MCF 10A (cell line): Measurements from ENCODE around the gene PPP6R2. TPM values are rescaled to one million over a fixed set of nuclear protein-coding genes. Genes with fewer than 3 reads are reported as not detected.

ENCODE experiments used
- BruUV-seq: library from RNA; stranded (reverse); fragments of 400-500 nt; replicated peaks from 2 replicates; lab custom pipeline; 2021; lab: Mats Ljungman, UMichigan
- CTCF ChIA-PET: fragments of 300-600 bp; sonication (Branson Sonifier 250); formaldehyde crosslinking; extraction: SDS; loops from one replicate; lab custom pipeline; 2021; ENCODE audit warnings: antibody characterized with exemption, inconsistent platforms; lab: Yijun Ruan, JAX
- POLR2A ChIA-PET: fragments of 300-600, 350-650 bp; sonication (Branson Sonifier 250); formaldehyde crosslinking; extraction: SDS; loops from one replicate; lab custom pipeline; 2020; ENCODE audit warnings: antibody characterized with exemption, inconsistent platforms; lab: Yijun Ruan, JAX
- DNase-seq: peaks from one replicate; pipeline ENCODE4 v3.0.0-alpha.2; 2018; ENCODE audit not compliant: unreplicated experiment
- H3K27ac Mint-ChIP-seq: one replicate; pipeline ENCODE4 v1.8.0; 2022; ENCODE audit warnings: mild to moderate bottlenecking, low read depth, mixed read lengths; ENCODE audit not compliant: unreplicated experiment
- H3K27me3 Mint-ChIP-seq: one replicate; pipeline ENCODE4 v1.8.0; 2022; ENCODE audit warnings: mixed read lengths; ENCODE audit not compliant: insufficient read depth, unreplicated experiment
- H3K36me3 Mint-ChIP-seq: one replicate; pipeline ENCODE4 v1.8.0; 2022; ENCODE audit warnings: mild to moderate bottlenecking, moderate library complexity, mixed read lengths; ENCODE audit not compliant: insufficient read depth, unreplicated experiment
- H3K4me1 Mint-ChIP-seq: one replicate; pipeline ENCODE4 v1.8.0; 2022; ENCODE audit warnings: mixed read lengths; ENCODE audit not compliant: insufficient read depth, unreplicated experiment
- H3K4me3 Mint-ChIP-seq: one replicate; pipeline ENCODE4 v1.8.0; 2022; ENCODE audit warnings: mild to moderate bottlenecking, moderate library complexity, mixed read lengths; ENCODE audit not compliant: unreplicated experiment
- H3K9me3 Mint-ChIP-seq: one replicate; pipeline ENCODE4 v1.8.0; 2022; ENCODE audit warnings: mixed read lengths; ENCODE audit not compliant: unreplicated experiment
- intact Hi-C: fragments of 100-400 bp; cut with micrococcal nuclease; formaldehyde crosslinking; loops from 2 replicates; pipeline ENCODE4 v1.14.1; 2022
- total RNA-seq: library from RNA; stranded (reverse); gene quantifications from 2 replicates; pipeline ENCODE4 v1.2.3, GENCODE V29; 2022
- TF ChIP-seq, protein P1 (sequence below): fragments of 200-600 bp; IDR thresholded peaks from one replicate; pipeline ENCODE4 v1.8.0; 2022; ENCODE audit warnings: antibody characterized with exemption, mild to moderate bottlenecking; ENCODE audit not compliant: unreplicated experiment

PPP6R2 gene
- total RNA-seq, 1 experiment from 2014 or later, result 30.1 TPM

DNA sequence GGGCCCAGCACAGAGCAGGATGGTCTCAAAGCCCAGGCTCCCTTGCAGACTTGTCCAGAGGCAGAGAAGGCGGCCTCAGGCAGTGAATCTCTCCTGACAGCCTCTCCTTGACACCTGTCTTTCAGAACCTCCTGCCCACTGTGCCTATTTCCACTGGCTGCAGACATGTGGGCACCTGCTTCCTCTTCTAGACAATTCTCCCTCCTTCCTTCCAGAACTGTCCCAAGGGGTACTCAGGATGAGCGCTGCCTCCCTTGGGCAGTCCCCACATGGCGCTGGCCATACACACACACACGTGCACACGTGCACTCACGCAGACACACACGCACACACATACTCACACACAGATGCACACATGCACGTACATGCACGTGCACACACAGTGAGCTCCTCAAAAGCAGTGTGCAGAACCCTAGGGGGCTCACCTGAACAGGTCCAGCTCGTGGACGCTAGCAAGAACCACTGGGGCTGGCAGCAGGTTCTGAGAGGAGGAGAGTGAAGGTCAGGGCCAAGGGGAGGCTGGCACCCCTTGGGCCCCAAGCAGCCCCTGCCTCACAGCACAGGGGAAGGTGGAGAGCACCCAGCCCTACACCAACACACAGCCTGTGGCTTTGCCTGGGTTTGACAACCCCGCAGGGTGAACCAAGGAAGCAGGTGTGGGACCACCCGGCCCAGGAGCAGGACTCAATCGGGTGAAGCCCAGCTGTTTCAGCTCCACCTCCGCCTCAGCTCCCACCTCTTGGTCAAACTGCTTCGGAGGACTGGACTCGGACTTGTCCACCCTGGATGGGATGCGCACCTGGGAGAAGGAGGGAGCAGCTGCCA, 27.6 kb upstream of the PPP6R2 start:
- TF ChIP-seq, protein P1, sequence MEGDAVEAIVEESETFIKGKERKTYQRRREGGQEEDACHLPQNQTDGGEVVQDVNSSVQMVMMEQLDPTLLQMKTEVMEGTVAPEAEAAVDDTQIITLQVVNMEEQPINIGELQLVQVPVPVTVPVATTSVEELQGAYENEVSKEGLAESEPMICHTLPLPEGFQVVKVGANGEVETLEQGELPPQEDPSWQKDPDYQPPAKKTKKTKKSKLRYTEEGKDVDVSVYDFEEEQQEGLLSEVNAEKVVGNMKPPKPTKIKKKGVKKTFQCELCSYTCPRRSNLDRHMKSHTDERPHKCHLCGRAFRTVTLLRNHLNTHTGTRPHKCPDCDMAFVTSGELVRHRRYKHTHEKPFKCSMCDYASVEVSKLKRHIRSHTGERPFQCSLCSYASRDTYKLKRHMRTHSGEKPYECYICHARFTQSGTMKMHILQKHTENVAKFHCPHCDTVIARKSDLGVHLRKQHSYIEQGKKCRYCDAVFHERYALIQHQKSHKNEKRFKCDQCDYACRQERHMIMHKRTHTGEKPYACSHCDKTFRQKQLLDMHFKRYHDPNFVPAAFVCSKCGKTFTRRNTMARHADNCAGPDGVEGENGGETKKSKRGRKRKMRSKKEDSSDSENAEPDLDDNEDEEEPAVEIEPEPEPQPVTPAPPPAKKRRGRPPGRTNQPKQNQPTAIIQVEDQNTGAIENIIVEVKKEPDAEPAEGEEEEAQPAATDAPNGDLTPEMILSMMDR, result no peak
- H3K27ac Mint-ChIP-seq, result no peak overlapping the region
- peaks cover 6% of the 10 kb centered on the region for H3K4me1 Mint-ChIP-seq
- no TSS peak for BruUV-seq
- no peaks in the 10 kb centered on the region for H3K27me3 Mint-ChIP-seq
- ChIA-PET CTCF (interaction anchor here (0.8 to 1.6 kb wide), 3 partner anchors 8 to 11 kb away, joined by 3 to 4 read pairs (median 3); no protein-coding TSS in a partner anchor), POLR2A (interaction anchor here (1.4 kb wide), 1 partner anchor 11 kb away, joined by 4 read pairs; the partner anchor contains the start of gene DENND6B)
- no peaks in the 10 kb centered on the region for H3K9me3 Mint-ChIP-seq
- no peak for DNase-seq
- no peaks in the 10 kb centered on the region for H3K36me3 Mint-ChIP-seq
- no peak overlapping the region for H3K4me3 Mint-ChIP-seq
- intact Hi-C loops, result no loop called here

DNA sequence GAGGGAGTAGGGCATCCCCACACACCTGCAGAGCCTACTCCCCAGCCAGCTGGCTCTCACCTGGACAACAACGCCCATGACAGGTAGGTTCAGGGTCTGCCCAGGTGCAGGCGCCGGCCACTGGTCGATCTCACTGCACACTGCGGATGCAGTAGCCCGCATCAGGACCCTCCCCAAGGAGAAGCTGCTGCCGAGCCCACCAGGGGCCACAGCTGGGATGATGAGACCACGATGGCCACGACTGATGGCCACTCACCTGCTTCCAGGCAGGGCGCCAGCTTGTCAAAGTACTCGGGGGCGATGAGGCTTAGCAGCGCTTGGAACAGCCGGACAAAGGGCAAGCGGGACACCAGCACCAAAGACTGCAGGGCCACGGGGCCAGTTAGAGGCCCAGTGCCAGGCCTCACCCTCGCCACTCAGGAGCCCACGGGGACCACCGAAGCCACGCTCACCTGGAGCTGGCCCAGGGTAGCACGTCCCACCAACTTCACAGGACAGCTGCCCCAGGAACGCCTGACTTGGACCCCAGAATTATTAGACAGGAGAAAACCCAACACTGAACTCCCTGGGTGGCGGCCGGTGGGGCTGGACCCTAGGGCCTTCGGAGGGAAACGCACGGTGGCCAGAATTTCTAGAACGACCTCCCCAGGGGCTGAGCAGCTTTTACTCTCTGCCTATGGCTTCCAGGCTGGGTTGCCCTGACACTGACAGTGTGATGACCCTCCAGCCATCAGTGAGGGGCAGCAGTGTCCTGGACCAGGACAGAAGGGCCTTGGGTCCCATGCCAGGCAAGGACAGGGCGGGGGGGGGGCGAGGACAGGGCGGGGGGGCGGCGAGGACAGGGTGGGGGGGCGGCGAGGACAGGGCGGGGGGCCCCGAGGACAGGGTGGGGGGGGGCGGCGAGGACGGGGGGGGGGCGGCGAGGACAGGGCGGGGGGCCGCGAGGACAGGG, 26.7 kb upstream of the PPP6R2 start:
- Mint-ChIP-seq H3K4me3 (no peak overlapping the region), H3K27me3 (no peaks in the 10 kb centered on the region), H3K27ac (no peak overlapping the region), H3K36me3 (no peaks in the 10 kb centered on the region), H3K9me3 (no peaks in the 10 kb centered on the region), H3K4me1 (peaks cover 6% of the 10 kb centered on the region)
- no peak for DNase-seq
- TF ChIP-seq, protein P1, result no peak
- ChIA-PET CTCF (interaction anchor here (0.6 to 1.1 kb wide), 5 partner anchors 8 to 182 kb away, joined by 3 to 4 read pairs (median 4); no protein-coding TSS in a partner anchor), POLR2A (no interaction called here)
- no TSS peak for BruUV-seq
- intact Hi-C loops, result no loop called here

DNA sequence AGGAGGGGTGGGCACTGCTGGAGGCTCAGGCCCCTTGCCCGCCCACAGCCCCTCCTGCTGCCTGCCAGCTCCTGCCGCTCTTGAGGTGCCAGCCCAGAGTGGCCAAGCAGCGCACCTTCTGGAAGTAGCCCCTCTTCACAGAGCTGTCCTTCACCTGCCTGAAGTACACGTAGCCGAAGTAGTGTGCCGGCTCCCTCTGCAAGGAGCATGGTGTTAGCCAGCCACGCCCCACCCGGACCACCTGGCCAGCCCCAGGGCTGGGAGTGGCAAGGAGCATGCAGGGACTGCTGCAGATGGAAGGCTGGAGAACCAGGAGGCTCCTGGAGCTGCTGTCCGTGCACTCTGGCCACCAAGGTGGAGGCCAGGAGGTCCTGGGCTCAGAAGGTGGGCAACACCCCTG, 25.9 kb upstream of the PPP6R2 start:
- Mint-ChIP-seq H3K27me3 (no peaks in the 10 kb centered on the region), H3K9me3 (no peaks in the 10 kb centered on the region), H3K4me1 (peaks cover 6% of the 10 kb centered on the region), H3K27ac (no peak overlapping the region), H3K4me3 (no peak overlapping the region), H3K36me3 (no peaks in the 10 kb centered on the region)
- TF ChIP-seq, protein P1, result no peak
- no peak for DNase-seq
- BruUV-seq, result no TSS peak
- CTCF ChIA-PET, result interaction anchor here (0.5 to 1.1 kb wide), 4 partner anchors 41 to 181 kb away, joined by 3 to 7 read pairs (median 4); no protein-coding TSS in a partner anchor
- intact Hi-C loops, result no loop called here
- POLR2A ChIA-PET, result no interaction called here
